Esophagus muscularis mucosa (tissue), 4 donors: ENCODE measurements around the gene SLC8A1. TPM values are rescaled to one million over a fixed set of nuclear protein-coding genes. Genes with fewer than 3 reads are reported as not detected.

Experiments
- DNase-seq: peaks from one replicate; pipeline ENCODE4 v3.0.0-alpha.2; 2017; ENCODE audit errors: extremely low spot score
- H3K27ac ChIP-seq, 4 donors: fragments of 200-600 bp; sonication (generic); replicated peaks in 1 of 4; 1 replicate in 3 of 4; 2 replicates in 1 of 4; pipeline ENCODE4 v1.5.1; 2016 to 2019; ENCODE audit warnings: mild to moderate bottlenecking in 1 of 4
- H3K27me3 ChIP-seq, 4 donors: fragments of 200-600 bp; sonication (generic); one replicate each; pipeline versions ENCODE4 v1.5.1 to v1.6.0; 2016 to 2019
- H3K36me3 ChIP-seq, 4 donors: fragments of 200-600 bp; sonication (generic); one replicate each; pipeline ENCODE4 v1.5.1; 2016 to 2019
- H3K4me1 ChIP-seq, 4 donors: fragments of 200-600 bp; sonication (generic); one replicate each; pipeline ENCODE4 v1.5.1; 2016 to 2019
- H3K4me3 ChIP-seq, 4 donors: fragments of 200-600 bp; sonication (generic); 1 replicate in 2 of 4; 2 replicates in 2 of 4; pipeline ENCODE4 v1.5.1; 2016 to 2019; ENCODE audit warnings: mild to moderate bottlenecking in 4 of 4, moderate library complexity in 1 of 4
- H3K9me3 ChIP-seq, 4 donors: fragments of 200-600 bp; sonication (generic); 1 replicate in 3 of 4; 2 replicates in 1 of 4; pipeline ENCODE4 v1.5.1; 2016 to 2019
- CTCF ChIP-seq, 3 experiments: fragments of 200-600 bp in 2 of 3; fragments of 450-650 bp in 1 of 3; sonication (generic) in 2 of 3; IDR thresholded peaks; one replicate each; pipeline ENCODE4 v1.5.1; 2017 to 2019; ENCODE audit warnings: antibody characterized with exemption in 3 of 3, mild to moderate bottlenecking in 2 of 3, moderate library complexity in 1 of 3
- EP300 ChIP-seq: sonication (generic); formaldehyde crosslinking; IDR thresholded peaks from one replicate; pipeline ENCODE4 v1.6.1; 2017; ENCODE audit warnings: antibody characterized with exemption
- POLR2A ChIP-seq: fragments of 450-650 bp; IDR thresholded peaks from one replicate; pipeline ENCODE4 v1.6.1; 2017; ENCODE audit warnings: antibody characterized with exemption, moderate library complexity, mild to moderate bottlenecking, low read depth
- POLR2AphosphoS5 ChIP-seq, 2 donors: sonication (generic); formaldehyde crosslinking; IDR thresholded peaks; one replicate each; pipeline ENCODE4 v1.6.1; 2017; ENCODE audit warnings: antibody characterized with exemption in 2 of 2
- WGBS: methylation state at CpG from one replicate; pipeline ENCODE4 v1.1.5; 2018; 5-methylcytosine and 5-hydroxymethylcytosine counted together
- intact Hi-C: fragments of 100-400 bp; cut with DNase I; formaldehyde crosslinking; loops from one replicate; pipeline ENCODE4 v1.15.1; 2023
- total RNA-seq, 4 donors: library from RNA; depleted of rRNA; stranded (reverse); fragments of >200 nt; gene quantifications; one replicate each; pipeline versions ENCODE4 v1.1.0 to v1.2.1, GENCODE V29; 2016

Gene SLC8A1
- total RNA-seq, 4 donors from 2014 or later: 105 to 166 (median 157) TPM

DNA sequence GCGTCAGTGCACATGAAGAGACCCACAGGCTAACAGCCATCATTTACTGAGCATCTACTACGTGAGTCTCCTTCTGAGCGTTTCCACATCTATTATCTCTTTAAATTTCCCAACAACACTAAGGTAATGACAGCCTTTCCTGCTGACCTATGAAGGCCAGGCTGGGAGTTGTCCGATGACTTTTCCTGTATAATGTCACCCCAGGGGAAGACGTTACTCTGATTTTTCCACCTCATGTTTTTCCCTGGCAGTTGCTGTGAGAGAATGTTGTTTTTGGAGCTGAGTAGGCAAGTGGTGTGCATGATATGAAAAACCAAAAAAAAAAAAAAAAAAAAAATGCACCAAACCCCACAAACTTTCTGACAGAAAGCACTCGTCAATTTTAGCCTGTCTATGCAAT lies 207.6 kb downstream of the SLC8A1 start:
- WGBS: 65% methylated on average over 6 of the region's 6 CpGs
- Histone ChIP-seq H3K27me3 (no peaks in the 10 kb centered on the region), H3K27ac (peak overlapping the region; percentile 50 to 64 (median 58)), H3K9me3 (no peaks in the 10 kb centered on the region), H3K4me3 (no peak overlapping the region), H3K36me3 (no peaks in the 10 kb centered on the region), H3K4me1 (peaks cover 44 to 67% (median 64%) of the 10 kb centered on the region in 4 donors)
- DNase-seq: no peak
- TF ChIP-seq POLR2AphosphoS5 (IDR thresholded peaks at IDR 0.05) (no peak), EP300 (no peak), CTCF (IDR thresholded peaks at IDR 0.05) (no peak), POLR2A (no peak)
- intact Hi-C loops: loop anchor here (10.0 kb wide), 2 partner anchors 121 to 211 kb away; partner anchors contain the start of gene SLC8A1

GRCh38 chr2:40243581-40244187 lies 208.2 kb downstream of the SLC8A1 start:
- 36% methylated on average over 3 of the region's 3 CpGs for WGBS
- no peak for DNase-seq
- Histone ChIP-seq H3K27me3 (no peaks in the 10 kb centered on the region), H3K4me1 (peaks cover 46 to 72% (median 68%) of the 10 kb centered on the region in 4 donors), H3K9me3 (no peaks in the 10 kb centered on the region), H3K4me3 (no peak overlapping the region), H3K36me3 (no peaks in the 10 kb centered on the region), H3K27ac (peak overlapping the region; percentile 50 to 64 (median 58))
- no peak for TF ChIP-seq POLR2AphosphoS5 (IDR thresholded peaks at IDR 0.05)
- TF ChIP-seq CTCF (IDR thresholded peaks at IDR 0.05): no peak
- no peak for TF ChIP-seq EP300
- TF ChIP-seq POLR2A: no peak
- intact Hi-C loops: loop anchor here (10.0 kb wide), 2 partner anchors 121 to 211 kb away; partner anchors contain the start of gene SLC8A1

DNA sequence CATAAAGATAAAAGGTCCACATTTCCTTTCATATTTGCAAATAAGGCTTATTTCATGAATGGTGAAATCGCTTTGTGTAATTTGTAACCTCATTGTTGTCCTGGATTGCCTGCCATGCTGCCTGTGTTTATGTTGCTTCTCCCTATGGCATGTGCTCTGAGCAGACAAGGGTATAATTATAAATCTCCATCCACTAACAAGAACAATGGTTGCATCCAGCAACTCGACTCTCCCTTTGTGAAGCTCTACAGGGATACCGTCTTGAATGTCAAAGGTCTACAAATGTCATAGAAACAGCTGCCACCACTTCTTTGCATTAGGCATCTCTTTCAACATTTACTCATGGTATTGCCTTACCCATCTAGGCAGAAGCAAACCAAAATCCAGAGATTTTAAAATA lies 209.6 kb downstream of the SLC8A1 start:
- Histone ChIP-seq H3K36me3 (no peaks in the 10 kb centered on the region), H3K27me3 (no peaks in the 10 kb centered on the region), H3K4me3 (no peak overlapping the region), H3K27ac (peak overlapping the region in 1 of 4 donors; percentile 33), H3K4me1 (peaks cover 46 to 65% (median 64%) of the 10 kb centered on the region in 4 donors), H3K9me3 (no peaks in the 10 kb centered on the region)
- 75% methylated on average over 3 of the region's 3 CpGs for WGBS
- no peak for TF ChIP-seq CTCF (IDR thresholded peaks at IDR 0.05)
- no peak for TF ChIP-seq POLR2AphosphoS5 (IDR thresholded peaks at IDR 0.05)
- no peak for TF ChIP-seq EP300
- DNase-seq: no peak
- intact Hi-C loops: loop anchor here (10.0 kb wide), 2 partner anchors 122 to 212 kb away; partner anchors contain the start of gene SLC8A1

DNA sequence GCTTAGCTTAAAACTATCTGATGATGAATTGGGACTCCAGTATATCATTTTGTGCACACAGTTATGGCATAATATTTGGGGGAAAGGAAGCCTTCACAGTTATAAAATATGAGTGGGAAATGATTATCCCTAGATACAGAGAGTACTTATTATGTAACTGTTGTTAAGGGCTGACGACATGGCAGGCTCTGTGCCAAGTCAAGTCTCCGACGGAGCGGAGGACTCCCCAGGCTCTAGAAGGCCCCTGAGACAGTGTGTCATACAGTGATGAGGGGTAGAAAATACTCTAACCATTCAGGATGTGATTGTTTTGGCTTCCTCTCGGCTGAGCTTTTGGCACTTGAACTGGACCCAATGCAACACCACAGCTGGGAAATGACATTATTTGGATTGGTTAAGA lies 211.8 kb downstream of the SLC8A1 start:
- WGBS: 3% methylated on average over 5 of the region's 5 CpGs
- H3K9me3 ChIP-seq: no peaks in the 10 kb centered on the region
- H3K27ac ChIP-seq: peak overlapping the region; percentile 63 to 77 (median 70)
- no peaks in the 10 kb centered on the region for H3K27me3 ChIP-seq
- H3K4me3 ChIP-seq: peak overlapping the region in 2 of 4 donors; percentile 3 to 5
- H3K36me3 ChIP-seq: no peaks in the 10 kb centered on the region
- peaks cover 33 to 48% (median 43%) of the 10 kb centered on the region in 4 donors for H3K4me1 ChIP-seq
- DNase-seq: peak; percentile 95
- TF ChIP-seq POLR2AphosphoS5 (IDR thresholded peaks at IDR 0.05) (peak; percentile 64 to 65), CTCF (IDR thresholded peaks at IDR 0.05) (no peak), EP300 (no peak), POLR2A (no peak)
- intact Hi-C loops: loop anchor here (10.0 kb wide), 2 partner anchors 125 to 215 kb away; partner anchors contain the start of gene SLC8A1
